Stimulated activated CD4-positive, alpha-beta T cell treated with anti-CD3 and anti-CD28 coated beads, Interleukin-15, amount 100 ng/mL, for 48 hours (primary cell): Measurements from ENCODE around the gene PPP1R1C.

ENCODE experiments used
- DNase-seq, 2 donors: peaks; one replicate each; pipeline ENCODE4 v3.0.0-alpha.2; 2020; ENCODE audit warnings: low read depth in 2 of 2

The PPP1R1C gene

GRCh38 chr2:181972431-181973170 is 13.1 kb upstream of the PPP1R1C start:
- no peak for DNase-seq

DNA sequence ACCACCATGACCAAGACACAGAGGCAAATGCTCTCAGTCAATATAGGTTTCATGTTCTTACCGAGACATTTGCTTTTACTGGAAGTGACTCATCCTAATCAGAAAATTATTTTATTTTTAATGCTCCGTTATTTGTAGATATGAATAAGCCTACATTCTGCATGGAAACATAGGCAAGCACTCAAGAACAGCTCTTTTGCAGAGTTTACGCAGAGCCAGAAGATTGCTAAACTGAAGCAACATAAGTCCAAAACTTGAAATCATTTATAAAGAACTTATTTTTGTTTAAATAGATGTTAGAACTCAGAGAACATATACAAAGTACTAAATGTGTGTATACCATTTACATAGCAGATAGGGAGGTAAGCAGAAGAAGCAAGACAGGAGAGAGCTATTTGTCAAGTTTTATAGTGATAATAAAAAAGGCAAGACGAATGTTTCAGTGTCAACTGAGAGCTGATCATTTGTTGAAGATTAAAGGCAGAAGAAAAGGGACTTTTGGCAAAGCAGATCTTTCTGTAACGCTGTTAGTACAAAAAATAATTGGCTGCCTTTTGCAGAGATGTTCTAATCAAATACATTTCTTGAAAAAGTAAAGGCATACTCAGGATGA is 12.4 kb upstream of the PPP1R1C start:
- no peak for DNase-seq

- peak; percentile 7 to 13 for DNase-seq
Observed at GRCh38 chr2:181977661-181978350, 7.8 kb upstream of the PPP1R1C start.

GRCh38 chr2:181978351-181979150 is 7.1 kb upstream of the PPP1R1C start:
- DNase-seq: no peak

DNA sequence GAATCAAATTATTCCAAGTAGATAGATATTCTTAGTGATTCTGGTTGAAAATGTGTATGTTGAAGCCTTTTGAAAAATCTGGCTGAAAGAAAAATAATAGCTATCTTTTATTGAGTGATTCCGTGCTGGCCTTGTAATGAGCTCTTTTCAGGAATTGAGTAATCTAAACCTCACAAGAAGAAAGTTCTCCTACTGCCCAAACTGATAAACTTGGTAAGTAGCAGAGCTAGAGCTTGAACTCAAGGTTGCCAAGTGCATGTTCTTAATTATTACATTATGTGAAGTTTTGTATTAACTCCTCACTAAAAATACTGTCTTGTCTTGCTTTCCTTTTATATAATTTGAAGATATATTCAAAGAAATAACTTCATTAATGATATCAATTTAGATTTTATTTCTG is 1.6 kb upstream of the PPP1R1C start:
- no peak for DNase-seq

DNA sequence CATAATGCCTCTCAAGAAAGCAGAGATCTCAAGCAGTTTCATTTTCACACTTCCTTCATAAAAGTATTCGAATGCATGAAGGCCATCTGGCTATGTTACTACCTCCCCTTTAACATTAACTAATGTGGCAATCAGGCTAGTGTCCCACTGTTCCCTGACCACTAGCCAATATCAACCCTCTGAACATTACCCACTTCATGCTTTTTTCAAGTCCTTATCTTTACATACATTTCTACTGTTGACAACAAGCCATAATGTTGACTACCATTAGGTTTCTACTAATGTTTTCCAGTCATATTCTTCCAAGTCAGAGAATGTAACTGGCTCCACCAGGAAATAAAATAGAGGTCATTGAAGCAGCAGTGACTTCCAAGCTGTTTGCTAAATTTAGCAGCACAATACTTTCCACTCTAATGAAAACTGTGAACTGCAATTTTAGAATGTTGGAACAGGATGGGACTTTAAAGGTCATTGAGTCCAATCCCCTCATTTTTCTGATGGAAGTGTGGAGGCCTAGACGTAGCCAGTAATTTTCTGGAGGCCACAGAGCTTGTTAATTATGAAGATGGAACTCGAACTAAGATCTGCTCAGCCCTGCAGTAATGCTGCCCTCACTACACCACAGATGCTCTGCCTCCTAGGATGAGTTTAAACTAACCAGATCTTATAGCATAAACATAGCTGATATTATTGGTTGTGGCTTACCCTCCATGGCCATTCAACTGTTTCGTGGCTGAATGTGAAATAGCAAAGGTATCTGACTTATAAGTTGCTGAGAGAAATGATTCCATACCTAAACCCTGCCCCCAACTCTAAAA is 630 bp upstream of the PPP1R1C start:
- DNase-seq: no peak

DNA sequence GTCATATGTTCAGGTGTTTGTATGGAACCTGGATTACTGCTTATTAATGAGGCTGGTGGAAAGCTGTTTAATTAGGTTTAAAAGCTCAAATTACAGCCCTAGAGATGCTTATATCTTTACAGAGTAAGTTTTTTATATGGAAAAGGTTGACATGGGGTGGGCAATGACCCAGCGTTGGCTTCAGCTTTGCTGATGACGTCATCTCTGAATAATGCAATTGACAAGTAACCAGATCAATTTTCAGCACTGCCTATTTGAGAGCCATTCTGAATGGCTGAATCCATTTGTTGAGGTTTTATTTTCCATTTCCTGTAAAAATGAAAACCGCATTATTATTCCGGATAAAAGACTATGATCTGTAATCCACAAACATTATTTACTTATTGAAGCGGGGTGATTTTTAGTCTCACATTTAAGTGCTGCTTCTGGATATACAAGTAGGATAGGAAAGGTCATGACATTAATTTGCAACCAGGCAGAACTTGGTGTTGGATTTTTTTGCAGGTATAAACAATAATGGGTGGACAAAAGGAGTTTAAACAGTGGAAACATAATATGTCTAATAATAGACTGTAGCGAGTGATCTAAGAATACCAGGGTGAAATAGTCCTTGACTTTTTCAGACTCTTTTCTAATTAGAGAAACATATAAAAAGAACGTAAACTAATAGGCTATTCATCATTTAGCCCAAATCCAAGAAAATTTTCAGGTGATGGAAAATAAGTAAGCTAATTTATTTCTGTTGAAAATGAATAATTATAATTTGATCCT is 2.7 kb downstream of the PPP1R1C start:
- DNase-seq: no peak

DNA sequence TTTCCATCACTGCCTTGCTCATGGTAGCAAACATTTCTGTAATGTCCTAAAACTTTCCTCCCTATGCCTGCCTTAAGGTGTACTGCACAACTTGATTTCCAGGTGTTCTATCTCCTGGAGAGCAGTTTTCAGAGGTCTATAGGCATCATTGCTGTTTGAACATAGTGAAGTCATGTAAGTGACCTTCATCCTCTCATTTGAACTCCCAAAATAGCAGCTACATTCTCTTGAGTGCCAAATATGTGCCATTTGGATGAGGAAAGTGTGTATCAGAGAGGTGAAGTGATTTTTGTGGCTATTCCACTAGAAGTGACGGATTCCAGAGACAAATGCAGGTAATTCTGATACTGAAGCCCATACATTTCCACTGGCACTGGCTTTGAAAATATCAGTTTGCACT is 3.4 kb downstream of the PPP1R1C start:
- no peak for DNase-seq

DNA sequence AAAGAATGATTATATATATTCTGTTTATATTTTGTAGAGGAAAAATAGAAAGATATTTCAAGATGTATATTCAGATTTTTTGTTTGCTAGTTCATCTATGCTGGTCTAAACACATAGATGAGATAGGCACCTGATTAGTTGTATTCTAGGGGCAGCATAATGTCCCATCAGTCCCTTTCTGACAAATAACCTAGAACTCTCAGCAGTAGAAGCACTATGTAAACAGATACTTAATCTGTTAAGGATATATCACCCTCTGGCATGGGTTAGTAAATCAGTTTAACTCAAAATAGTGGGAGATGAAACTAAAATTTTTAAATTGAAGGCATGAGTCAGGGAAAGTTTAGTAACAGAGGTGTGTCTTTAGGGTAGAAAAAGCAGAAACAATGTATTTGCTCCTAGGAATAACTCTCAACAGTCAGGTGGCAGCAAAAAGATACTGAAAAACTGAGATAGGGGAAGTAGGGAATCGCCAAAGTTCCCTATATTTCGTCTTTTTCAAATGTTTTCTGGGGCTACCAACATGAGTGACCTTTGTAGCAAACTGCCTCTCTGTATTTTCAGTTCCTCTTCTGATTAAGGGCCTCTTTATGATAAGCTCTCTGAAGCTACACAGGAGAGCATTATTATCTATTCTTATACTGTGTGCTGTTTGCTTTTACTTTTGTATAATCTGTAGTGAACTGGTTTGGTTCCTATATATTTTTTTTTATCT is 5.7 kb downstream of the PPP1R1C start:
- DNase-seq: no peak

DNA sequence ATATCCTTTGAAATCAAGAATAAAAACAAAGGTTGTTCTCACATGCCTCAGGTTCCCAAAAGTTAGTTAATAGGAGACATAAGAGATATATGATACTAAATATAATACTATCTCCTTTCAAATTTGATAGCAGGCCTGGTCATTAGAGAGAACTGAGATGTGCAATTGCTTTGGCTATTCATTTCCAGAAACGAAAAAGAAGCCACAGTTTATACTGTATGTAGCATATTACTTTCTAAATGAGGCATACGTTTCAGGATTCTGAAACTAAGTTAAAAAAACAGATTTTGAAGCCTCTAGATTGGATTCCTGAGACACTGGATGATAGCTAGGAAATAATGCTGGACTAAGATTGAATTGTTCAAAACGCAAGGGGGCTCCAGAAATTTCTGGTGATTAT is 7.1 kb downstream of the PPP1R1C start:
- no peak for DNase-seq

DNA sequence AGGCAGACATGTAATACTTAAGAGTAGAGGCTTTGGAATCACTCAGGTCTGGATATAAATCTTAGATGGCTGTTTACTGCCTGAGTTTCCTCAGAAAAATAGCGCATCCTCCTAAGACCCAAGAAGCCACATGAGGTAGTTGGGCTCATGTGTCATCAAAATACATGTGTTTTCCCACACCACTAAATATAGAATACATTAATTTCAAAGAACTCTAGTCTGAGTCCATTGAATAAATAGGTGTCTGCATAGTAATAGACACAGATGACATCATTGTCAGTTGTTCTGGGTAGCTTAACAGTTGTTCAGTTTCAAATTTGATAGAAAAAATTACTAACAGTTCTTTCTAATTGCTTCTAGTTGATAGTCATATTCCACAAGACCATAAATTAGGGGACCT is 9.6 kb downstream of the PPP1R1C start:
- DNase-seq: no peak

DNA sequence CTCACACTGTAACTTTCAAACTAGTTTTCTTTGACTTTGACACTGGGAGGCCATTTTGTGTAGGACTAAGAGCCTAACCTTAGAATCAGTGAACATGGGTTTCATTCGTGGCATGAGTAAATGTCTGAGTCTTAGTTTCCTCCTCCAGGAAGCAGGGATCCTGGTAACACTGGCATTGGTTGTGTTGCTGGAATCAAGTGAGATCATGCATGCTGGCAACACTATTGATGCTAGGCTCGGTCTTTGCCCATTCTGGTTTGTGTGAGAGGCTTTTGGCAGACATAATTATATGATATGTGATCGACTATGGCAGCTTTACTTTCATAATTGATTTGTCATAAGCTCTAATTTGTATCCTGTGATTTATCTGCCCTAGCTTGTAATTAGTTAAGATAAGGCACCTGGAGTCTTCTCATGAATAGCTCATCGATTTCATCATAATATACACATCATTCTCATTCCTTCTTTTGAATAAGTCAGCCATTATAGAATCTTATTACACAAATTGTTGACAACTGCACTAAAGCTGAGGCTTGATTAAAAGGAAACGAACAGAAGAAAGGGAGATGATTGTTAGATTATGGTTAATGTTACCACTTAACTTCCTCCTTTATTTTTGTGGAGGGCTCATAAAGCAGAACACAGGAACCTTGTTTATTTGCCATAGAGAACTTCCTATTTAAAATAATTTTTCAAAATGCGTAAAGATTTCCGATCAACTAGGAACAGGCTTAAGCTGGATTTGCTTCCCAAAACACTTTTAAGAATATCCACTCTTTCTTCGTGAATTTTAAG is 12.6 kb downstream of the PPP1R1C start:
- no peak for DNase-seq

DNA sequence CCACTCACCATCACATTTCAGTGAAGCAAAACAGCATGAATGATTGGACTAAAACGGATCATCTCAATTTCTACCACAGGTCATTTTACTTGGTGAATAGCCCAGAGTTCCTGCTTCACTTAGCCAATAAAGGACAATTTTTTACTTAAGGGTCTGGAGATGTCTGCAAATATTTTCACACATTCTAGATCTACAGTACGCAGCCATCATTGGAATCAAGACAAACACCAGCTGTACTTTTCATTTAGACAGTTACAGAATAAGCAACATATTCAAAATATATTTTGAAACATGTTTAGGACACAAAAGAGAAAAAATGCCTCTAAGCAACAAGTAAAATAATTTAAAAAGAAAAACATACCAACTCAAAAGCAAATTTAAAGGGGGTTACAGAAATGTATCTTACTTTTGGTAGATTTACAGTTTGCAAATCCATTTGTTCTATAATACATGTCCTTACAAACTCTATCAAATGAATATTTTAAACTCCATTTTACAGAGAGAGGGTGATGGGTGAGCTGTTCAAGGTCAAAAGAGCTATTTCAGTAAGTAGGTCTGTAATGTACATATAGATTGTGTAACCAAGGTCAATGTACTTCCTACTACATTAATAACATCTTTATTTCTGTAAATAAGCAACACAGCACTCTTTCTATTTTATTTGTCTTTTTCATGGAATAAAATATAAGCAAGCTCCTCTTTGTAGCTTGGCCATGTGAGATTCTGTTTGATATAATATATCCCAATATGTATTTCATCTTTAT is 13.4 kb downstream of the PPP1R1C start:
- no peak for DNase-seq

DNA sequence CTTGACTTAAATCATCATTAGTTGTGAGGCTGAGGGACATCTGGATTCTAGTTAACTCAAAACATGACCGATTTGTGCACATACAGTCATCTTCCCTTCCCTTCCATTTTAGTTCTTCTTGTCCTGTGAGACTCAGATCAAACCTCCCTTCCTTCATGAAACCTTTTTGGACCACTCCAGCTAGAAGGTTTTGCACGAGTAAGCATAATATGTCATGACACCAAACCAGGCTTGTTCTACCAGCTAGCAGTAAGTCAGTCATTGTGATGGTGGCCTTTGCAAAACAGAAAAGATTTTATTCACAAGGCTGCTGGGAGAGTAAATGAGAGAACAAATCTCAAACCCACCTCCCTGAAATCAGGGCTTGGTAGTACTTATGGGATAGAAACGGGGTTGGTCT is 14.3 kb downstream of the PPP1R1C start:
- no peak for DNase-seq

DNA sequence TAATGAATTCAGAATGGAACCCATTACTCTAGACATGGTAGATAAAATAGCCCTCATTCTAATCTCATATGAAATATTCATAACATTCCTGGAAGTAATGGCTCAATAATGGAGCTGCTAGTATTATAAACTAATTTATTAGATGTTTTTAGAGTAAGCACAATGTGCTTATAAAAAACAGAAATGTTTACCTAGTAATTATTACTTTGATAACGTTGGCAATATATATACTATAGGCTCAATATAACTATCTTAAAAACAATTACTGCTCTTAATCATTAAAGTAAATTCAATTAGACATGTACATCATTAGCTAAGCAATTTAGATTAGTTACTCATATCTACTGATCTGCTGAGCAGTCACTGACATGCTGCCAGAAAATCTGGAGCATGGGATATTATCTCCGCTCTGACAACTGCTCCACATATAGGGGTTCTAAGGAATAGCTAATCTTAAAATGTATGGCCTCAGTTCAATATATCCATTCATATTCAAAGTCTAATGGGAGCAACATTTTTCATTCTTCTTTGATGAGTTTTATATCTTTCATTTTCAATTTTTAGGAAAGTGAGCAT is 19.4 kb downstream of the PPP1R1C start:
- no peak for DNase-seq

- DNase-seq: no peak
Observed at GRCh38 chr2:182006595-182007341, 21.1 kb downstream of the PPP1R1C start.

- DNase-seq: no peak
Observed at GRCh38 chr2:182014284-182014683, 28.6 kb downstream of the PPP1R1C start.
